Superior temporal gyrus (tissue), 1 donor: Measurements from ENCODE around the gene C13orf46.
"Not testable (repeated sequence)": the region's sequence is repeated elsewhere in the genome, so short reads cannot be mapped to it uniquely, and the experiment has no call there.

Source experiments
- DNase-seq: peaks from one replicate; pipeline ENCODE4 v3.0.0-alpha.2; 2016; ENCODE audit errors: extremely low spot score

The C13orf46 gene

GRCh38 chr13:113923376-113924063 is 50.4 kb downstream of the C13orf46 start:
- DNase-seq = no peak

GRCh38 chr13:113922412-113923118 is 51.3 kb downstream of the C13orf46 start:
- no peak for DNase-seq

- no peak for DNase-seq
Observed at GRCh38 chr13:113921763-113922162, 52.1 kb downstream of the C13orf46 start.

- DNase-seq = no peak
Observed at GRCh38 chr13:113920606-113921286, 53.1 kb downstream of the C13orf46 start.

GRCh38 chr13:113919761-113920559 is 53.9 kb downstream of the C13orf46 start:
- DNase-seq = no peak

- DNase-seq = no peak
Observed at GRCh38 chr13:113918981-113919701, 54.7 kb downstream of the C13orf46 start.

GRCh38 chr13:113918580-113918979 is 55.3 kb downstream of the C13orf46 start:
- no peak for DNase-seq

GRCh38 chr13:113917594-113918371 is 56.1 kb downstream of the C13orf46 start:
- no peak for DNase-seq

- no peak for DNase-seq
Observed at GRCh38 chr13:113917096-113917495, 56.8 kb downstream of the C13orf46 start.

- no peak for DNase-seq
Observed at GRCh38 chr13:113916330-113916815, 57.5 kb downstream of the C13orf46 start.

- no peak for DNase-seq
Observed at GRCh38 chr13:113915786-113916329, 58.0 kb downstream of the C13orf46 start.

GRCh38 chr13:113915012-113915763 is 58.7 kb downstream of the C13orf46 start:
- DNase-seq = no peak

GRCh38 chr13:113914333-113915011 is 59.4 kb downstream of the C13orf46 start:
- no peak for DNase-seq

- DNase-seq = not testable (repeated sequence)
Observed at GRCh38 chr13:113913838-113914237, 60.0 kb downstream of the C13orf46 start.

- not testable (repeated sequence) for DNase-seq
Observed at GRCh38 chr13:113913408-113913807, 60.5 kb downstream of the C13orf46 start.

GRCh38 chr13:113912596-113912995 is 61.3 kb downstream of the C13orf46 start:
- no peak for DNase-seq

- DNase-seq = no peak
Observed at GRCh38 chr13:113907635-113908617, 66.0 kb downstream of the C13orf46 start.
